DND-41 (cell line): Measurements from ENCODE around the gene NETO1.
A peak's percentile ranks its signal among the peaks of the same experiment; 100 is the strongest.

Source experiments
- ATAC-seq: fragments of 200-7000 bp; cut with Tn5 transposase; 3 replicates; pipeline ENCODE4 v1.9.1; 2021; ENCODE audit warnings: low read depth; ENCODE audit not compliant: insufficient read depth
- DNase-seq: peaks from one replicate; pipeline ENCODE4 v3.0.0-alpha.2; 2020
- H2AFZ ChIP-seq: 2 replicates; pipeline ENCODE4 v1.6.0; 2012; ENCODE audit warnings: low read depth, low read length
- H3K27ac ChIP-seq: 2 replicates; pipeline ENCODE4 v1.5.1; 2012; ENCODE audit warnings: low read length, inconsistent platforms
- H3K27me3 ChIP-seq: fragments of 200-600 bp; sonication (generic); 2 replicates; pipeline ENCODE4 v1.6.0; 2012; ENCODE audit warnings: low read length, mild to moderate bottlenecking, inconsistent platforms; ENCODE audit not compliant: insufficient read depth, poor library complexity
- H3K36me3 ChIP-seq: 2 replicates; pipeline ENCODE4 v1.5.1; 2012; ENCODE audit warnings: low read length, inconsistent platforms; ENCODE audit not compliant: insufficient read depth
- H3K4me1 ChIP-seq: 2 replicates; pipeline ENCODE4 v1.5.1; 2012; ENCODE audit warnings: mild to moderate bottlenecking, low read length; ENCODE audit not compliant: insufficient read depth
- H3K4me2 ChIP-seq: 2 replicates; pipeline ENCODE4 v1.6.0; 2012; ENCODE audit warnings: mild to moderate bottlenecking, moderate library complexity, low read length, inconsistent platforms; ENCODE audit not compliant: insufficient read depth
- H3K4me3 ChIP-seq, 2 experiments: fragments of 200-600 bp in 1 of 2; shearing (Covaris generic) in 1 of 2; 2 replicates each; pipeline ENCODE4 v1.5.1; 2012 to 2016; ENCODE audit warnings: inconsistent platforms in 2 of 2, low read length in 2 of 2, mild to moderate bottlenecking in 2 of 2, low read depth in 1 of 2, moderate library complexity in 1 of 2
- H3K79me2 ChIP-seq: 2 replicates; pipeline ENCODE4 v1.6.0; 2012; ENCODE audit warnings: low read length, inconsistent platforms; ENCODE audit not compliant: insufficient read depth
- H3K9ac ChIP-seq: 2 replicates; pipeline ENCODE4 v1.6.0; 2012; ENCODE audit warnings: low read depth, mild to moderate bottlenecking, inconsistent platforms, low read length, moderate library complexity
- H3K9me3 ChIP-seq: 2 replicates; pipeline ENCODE4 v1.5.1; 2012; ENCODE audit warnings: low read length, moderate library complexity, mild to moderate bottlenecking, inconsistent platforms; ENCODE audit not compliant: insufficient read depth, severe bottlenecking
- H4K20me1 ChIP-seq: 2 replicates; pipeline ENCODE4 v1.6.0; 2012; ENCODE audit warnings: low read length; ENCODE audit not compliant: insufficient read depth
- CTCF ChIP-seq: IDR thresholded peaks from 2 replicates; pipeline ENCODE4 v1.5.1; 2012; ENCODE audit warnings: borderline replicate concordance, low read length, moderate library complexity, mild to moderate bottlenecking; ENCODE audit not compliant: poor library complexity, severe bottlenecking; ENCODE audit errors: extremely low read depth
- EZH2 ChIP-seq: IDR thresholded peaks from 3 replicates; pipeline ENCODE4 v1.6.1; 2012; ENCODE audit warnings: borderline replicate concordance, low read depth, mild to moderate bottlenecking, moderate library complexity, low read length, inconsistent platforms; ENCODE audit not compliant: severe bottlenecking

Gene NETO1

GRCh38 chr18:72869226-72870185 is 1.7 kb upstream of the NETO1 start:
- ATAC-seq, result peak; percentile 18; the same call in 1 of the 3 replicates
- DNase-seq, result peak; percentile 43
- peaks cover 56% of the 10 kb centered on the region for H3K4me1 ChIP-seq
- H3K79me2 ChIP-seq, result peaks cover 35% of the 10 kb centered on the region
- H3K9ac ChIP-seq, result peak overlapping the region; percentile 87
- peak overlapping the region; percentile 77 for H3K27ac ChIP-seq
- no peak for TF ChIP-seq EZH2
- TF ChIP-seq CTCF, result peak; percentile 25
- H3K27me3 ChIP-seq, result peaks cover 8% of the 10 kb centered on the region
- H3K4me2 ChIP-seq, result peak overlapping the region; percentile 72
- H3K36me3 ChIP-seq, result peaks cover 10% of the 10 kb centered on the region
- H3K9me3 ChIP-seq, result no peaks in the 10 kb centered on the region
- H2AFZ ChIP-seq, result peak overlapping the region; percentile 85
- peaks cover 3% of the 10 kb centered on the region; the same call in 1 of the 2 replicates for H4K20me1 ChIP-seq
- peak overlapping the region; percentile 31 to 86; a peak in 3 of 4 replicates for H3K4me3 ChIP-seq

GRCh38 chr18:72868585-72869225 is 918 bp upstream of the NETO1 start:
- no peaks in the 10 kb centered on the region for H3K9me3 ChIP-seq
- H3K27me3 ChIP-seq, result peaks cover 8% of the 10 kb centered on the region
- H2AFZ ChIP-seq, result peak overlapping the region; percentile 85
- DNase-seq (peak; percentile 44), ATAC-seq (peak; percentile 25)
- peak overlapping the region; percentile 87 for H3K9ac ChIP-seq
- peaks cover 17% of the 10 kb centered on the region for H3K36me3 ChIP-seq
- H3K4me2 ChIP-seq, result peak overlapping the region; percentile 72
- H4K20me1 ChIP-seq, result peaks cover 3% of the 10 kb centered on the region; the same call in 1 of the 2 replicates
- peak overlapping the region; percentile 77 for H3K27ac ChIP-seq
- TF ChIP-seq CTCF (no peak), EZH2 (no peak)
- H3K4me3 ChIP-seq, result peak overlapping the region; percentile 31 to 86; a peak in 3 of 4 replicates
- H3K79me2 ChIP-seq, result peaks cover 35% of the 10 kb centered on the region
- H3K4me1 ChIP-seq, result peaks cover 56% of the 10 kb centered on the region

- Histone ChIP-seq H2AFZ (peak overlapping the region; percentile 69), H3K36me3 (peaks cover 32% of the 10 kb centered on the region), H3K4me3 (peak overlapping the region; percentile 55 to 86; a peak in 3 of 4 replicates), H3K27ac (peak overlapping the region; percentile 73), H3K79me2 (peaks cover 35% of the 10 kb centered on the region), H3K4me2 (peak overlapping the region; percentile 72), H4K20me1 (peaks cover 3% of the 10 kb centered on the region; the same call in 1 of the 2 replicates), H3K4me1 (peaks cover 56% of the 10 kb centered on the region), H3K9ac (peak overlapping the region; percentile 87), H3K9me3 (no peaks in the 10 kb centered on the region), H3K27me3 (peaks cover 8% of the 10 kb centered on the region)
- TF ChIP-seq EZH2, result peak; percentile 60
- TF ChIP-seq CTCF, result no peak
- ATAC-seq (peak; percentile 47), DNase-seq (peak; percentile 38)
These were observed 664 bp downstream of the NETO1 start for GRCh38 chr18:72866901-72867745.
